GF-D8 (cell line): ENCODE results near the gene DNAJC5G.
"Not testable (repeated sequence)": the region's sequence is repeated elsewhere in the genome, so short reads cannot be mapped to it uniquely, and the experiment has no call there.

Experiments
- DNase-seq: peaks from one replicate; lab custom pipeline; 2025; lab: John Stamatoyannopoulos, UW

DNAJC5G gene

GRCh38 chr2:27281855-27282559 is 6.8 kb downstream of the DNAJC5G start, which contains the start of gene TRIM54:
TSS of gene TRIM54 (plus strand) at chr2:27282429. CDS start at chr2:27282732, 303 bp downstream.
- no peak for DNase-seq

- DNase-seq, result no peak
Measured at GRCh38 chr2:27282892-27283291, 7.7 kb downstream of the DNAJC5G start.

- DNase-seq, result no peak
Measured at GRCh38 chr2:27284996-27285395, 9.8 kb downstream of the DNAJC5G start.

DNA sequence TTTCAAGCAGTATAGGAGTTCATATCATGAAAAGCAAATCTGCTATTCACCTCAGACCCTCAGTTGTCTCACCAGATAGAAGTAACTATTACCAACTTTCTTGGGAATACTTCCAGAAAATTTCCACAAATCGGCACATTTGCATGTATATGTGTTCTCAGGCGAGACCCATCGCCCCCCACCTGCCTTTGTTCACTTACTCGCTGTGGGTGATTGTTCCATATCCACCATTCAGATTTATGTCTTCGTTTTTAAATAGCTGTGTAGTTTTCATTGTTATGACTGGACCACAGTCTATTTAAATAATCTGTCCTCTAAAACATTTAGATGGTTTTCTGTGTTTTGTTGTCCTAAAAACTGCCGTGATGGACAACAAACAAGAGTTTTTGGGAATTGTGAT is 10.2 kb downstream of the DNAJC5G start:
- DNase-seq, result no peak

DNA sequence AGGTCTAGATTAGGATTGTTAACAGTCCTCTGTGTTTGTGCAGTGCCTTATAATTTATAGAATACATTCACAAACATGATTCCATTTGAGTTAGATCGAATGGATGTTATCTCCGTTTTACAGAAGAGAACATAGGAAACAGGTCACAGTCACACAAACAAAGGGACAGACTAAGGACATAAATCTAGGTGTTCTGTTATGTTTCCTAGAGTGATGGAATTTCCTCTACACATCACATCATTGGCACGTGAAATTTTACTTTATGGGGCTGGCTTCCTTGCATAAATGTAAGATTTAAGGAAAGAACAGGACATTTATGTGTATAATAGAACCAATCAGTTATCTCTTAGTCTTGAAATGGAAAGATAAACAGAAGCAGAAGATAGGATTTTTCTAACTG is 13.4 kb downstream of the DNAJC5G start:
- DNase-seq, result no peak

- peak; percentile 13 for DNase-seq
Measured at GRCh38 chr2:27290549-27290948, 15.3 kb downstream of the DNAJC5G start.

DNA sequence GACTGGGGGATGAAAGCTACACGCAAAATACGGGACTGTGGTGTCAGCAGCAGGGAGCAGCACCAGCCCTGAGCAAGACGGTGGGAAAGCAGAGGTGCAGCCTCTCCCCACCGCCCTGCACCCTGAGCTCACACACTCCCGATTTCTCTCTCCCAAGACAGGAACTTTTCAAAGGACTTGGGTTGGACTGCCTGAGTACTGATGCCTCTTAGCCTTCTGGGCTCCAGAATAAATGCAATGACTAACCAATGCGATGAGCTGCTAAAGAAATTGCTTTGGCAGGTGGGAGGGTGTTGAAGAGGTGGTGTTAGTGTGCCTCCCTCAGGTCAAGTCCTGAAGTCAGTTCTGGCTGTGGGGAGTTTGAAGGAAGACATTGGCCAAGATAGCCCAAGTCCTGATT is 16.6 kb downstream of the DNAJC5G start:
- no peak for DNase-seq

DNA sequence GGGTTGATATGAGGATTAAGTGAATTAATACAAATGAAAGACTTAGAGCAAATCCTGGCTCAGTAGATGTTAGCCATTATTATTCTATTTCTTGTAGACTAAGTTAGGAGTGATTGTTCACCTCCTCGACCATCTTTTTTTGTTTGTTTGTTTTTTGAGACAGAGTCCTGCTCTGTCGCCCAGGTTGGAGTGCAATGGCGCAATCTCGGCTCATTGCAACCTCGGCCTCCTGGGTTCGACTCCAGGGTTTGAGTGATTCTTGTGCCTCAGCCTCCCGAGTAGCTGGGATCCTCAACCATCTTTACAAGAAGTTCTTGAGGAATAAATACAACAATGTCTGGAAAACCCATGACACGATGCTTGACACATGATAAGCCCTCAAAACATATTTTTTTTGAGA is 19.7 kb downstream of the DNAJC5G start:
- DNase-seq, result no peak

DNA sequence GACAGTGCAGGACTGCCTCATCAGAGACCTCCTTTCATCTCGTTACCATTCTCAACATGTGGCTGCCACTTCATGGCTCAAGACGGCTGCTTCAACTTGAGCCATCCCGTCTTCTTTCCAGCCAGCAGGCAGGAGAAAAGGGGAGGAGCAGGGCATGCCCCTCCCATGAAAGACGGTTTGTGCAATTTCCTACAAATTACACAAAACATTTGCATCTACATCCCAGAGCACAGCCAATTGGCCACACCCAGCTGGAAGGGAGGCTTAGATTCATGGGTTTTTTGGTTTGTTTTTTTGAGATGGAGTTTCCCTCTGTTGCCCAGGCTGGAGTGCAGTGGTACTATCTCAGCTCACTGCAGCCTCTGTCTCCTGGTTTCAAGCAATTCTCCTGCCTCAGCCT is 21.2 kb downstream of the DNAJC5G start:
- no peak for DNase-seq

GRCh38 chr2:27297195-27297594 is 22.0 kb downstream of the DNAJC5G start:
- no peak for DNase-seq

DNA sequence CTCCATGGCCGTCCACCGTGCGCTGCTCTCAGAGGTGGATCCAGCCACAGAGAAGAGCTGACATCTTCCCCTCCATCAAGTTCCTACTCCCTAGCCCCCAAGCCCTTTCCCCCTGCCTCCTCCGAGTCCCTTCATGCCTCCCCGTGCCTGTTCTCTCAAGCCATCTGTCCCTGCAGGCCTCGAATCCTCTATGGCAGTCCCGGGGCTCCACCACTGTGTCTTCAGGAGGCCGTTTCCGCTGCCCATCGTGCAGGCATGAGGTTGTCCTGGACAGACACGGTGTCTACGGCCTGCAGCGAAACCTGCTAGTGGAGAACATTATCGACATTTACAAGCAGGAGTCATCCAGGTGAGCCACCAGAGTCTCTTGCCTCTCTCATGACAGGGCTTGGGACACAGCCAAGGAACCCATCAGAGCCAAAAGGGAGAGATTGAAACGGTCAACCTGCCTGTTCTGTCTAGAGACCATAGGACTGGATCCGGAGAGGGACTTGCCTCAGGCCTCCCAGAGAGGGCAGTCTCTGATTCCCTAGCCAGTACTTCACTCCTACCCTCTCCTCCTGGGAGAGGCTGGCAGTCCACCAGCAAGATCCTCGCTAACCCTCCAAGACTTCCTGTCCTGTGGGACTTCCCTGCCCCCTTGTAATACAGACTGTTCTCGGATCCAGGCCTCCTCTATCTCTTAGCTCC is 23.3 kb downstream of the DNAJC5G start:
- DNase-seq, result no peak

- not testable (repeated sequence) for DNase-seq
Measured at GRCh38 chr2:27300606-27301005, 25.4 kb downstream of the DNAJC5G start.

- DNase-seq, result peak; percentile 37
Measured at GRCh38 chr2:27303093-27304025, 28.1 kb downstream of the DNAJC5G start.

GRCh38 chr2:27304488-27305240 is 29.4 kb downstream of the DNAJC5G start:
- no peak for DNase-seq

- DNase-seq, result no peak
Measured at GRCh38 chr2:27305516-27305915, 30.3 kb downstream of the DNAJC5G start.

DNA sequence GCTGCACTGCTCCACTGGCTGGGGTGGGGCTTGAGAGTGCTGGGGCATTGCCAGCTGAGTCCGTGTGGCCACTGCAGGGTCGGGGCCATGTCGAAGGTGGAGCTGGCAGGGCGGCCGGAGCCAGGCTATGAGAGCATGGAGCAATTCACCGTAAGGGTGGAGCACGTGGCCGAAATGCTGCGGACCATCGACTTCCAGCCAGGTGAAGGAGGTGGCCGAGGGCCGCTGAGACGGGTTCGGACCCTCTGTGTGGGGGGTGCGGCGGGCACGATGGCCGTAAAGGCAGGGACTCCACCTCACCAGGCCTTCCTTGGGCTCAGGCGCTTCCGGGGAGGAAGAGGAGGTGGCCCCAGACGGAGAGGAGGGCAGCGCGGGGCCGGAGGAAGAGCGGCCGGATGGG is 30.9 kb downstream of the DNAJC5G start:
- DNase-seq, result no peak

DNA sequence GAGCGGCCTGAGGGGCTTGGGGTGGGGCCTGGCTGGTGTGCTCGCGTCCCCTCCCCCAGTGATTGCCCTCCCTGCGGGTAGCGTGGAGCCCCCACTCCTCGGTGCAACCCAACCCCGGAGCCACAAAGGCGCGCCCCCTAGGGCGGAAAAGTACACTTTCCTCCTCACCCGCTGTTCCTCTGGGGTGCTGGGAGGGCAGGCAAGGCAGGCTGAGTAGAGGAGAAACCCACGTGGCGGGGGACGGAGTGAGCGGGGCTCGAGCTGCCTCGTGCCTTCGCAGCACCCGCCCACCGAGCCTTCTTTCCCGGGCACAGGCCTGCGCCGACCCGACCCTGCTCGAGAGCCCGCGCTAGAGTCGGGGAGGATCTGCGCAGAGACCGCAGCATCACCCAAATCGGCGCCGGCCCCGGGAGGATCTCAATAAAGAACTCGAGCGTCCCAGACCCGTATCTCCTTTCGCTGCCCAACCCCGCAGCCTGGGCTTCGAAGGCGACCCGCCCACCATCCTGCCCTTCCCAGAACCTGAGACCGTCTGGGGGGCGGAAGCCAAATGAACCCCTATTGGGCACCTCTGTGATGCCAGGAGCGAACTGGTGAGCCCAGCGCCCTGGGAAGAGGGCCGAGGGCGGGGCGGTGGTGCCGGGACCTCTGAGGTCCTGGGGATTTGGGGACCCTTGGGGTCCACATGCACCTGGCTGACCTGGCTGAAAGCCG is 31.5 kb downstream of the DNAJC5G start:
- DNase-seq, result no peak

GRCh38 chr2:27307287-27307544 is 32.0 kb downstream of the DNAJC5G start:
- DNase-seq, result no peak

DNA sequence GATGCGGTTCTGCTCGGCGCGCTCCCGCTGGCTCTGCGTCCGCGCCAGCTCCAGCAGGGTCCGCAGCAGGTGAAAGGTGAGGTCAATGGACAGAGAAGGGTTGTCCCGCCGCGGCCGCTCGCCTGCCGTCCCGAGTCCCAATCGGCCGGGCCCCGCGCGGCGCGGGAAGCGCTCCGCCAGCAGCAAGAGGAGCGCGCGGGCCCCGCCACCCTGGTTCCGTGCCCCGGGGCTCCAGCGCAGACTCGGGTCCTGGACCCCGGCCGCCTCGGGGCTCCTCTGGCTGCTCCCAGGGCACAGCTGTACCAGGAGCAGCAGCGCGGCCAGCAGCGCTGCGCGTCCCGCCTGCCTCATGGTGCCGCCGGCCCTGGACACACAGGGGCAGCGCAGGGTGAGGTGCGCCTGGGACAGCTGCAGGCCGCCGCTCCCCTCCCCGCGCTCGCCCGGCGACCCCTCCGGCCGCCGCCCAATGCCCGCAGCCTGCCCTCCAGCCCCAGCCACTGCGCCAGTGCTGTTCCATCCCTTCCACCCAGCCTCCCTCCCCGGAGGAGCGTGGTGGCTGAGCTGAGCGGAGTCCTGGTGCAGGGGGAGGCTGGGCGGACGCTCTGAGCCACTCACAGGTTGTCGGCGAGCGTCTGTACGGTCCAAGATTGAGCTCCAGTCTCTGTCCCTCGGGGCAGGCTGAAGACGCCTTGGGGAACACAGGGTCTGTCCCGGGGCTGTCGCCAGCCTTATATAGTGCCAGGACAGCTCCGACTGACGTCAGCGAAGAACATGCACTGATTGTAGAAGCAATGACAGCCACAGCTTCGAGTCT is 32.5 kb downstream of the DNAJC5G start:
- DNase-seq, result no peak

DNA sequence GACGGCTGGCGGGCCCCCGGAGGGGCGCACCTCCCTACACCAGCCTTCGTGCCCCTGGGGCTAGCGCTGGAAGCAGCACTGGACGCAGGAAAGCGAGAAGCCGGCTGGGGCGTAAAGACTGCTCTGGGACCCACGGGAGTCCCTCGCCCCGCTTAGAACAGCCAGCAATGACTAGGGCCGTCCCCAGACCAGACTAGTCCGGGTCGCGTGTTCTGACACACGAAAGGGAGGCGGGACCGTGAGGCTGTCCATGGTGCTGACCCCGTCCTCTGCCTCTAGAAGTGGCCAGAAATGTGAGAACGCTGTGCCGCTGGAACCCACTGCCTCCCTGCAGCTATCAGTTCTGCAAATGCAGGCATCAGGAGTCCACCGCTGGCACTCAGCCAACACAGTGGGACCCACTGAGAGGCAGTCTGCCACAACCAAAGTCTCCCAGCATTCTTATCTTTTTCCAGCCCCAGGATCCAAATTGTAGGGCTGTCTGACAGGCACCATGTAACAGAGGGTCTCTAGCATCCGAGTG is 33.2 kb downstream of the DNAJC5G start, which contains the start of gene UCN:
UCN (minus strand) TSS at position 87 of the 523 bp plus-strand sequence. CDS start 550 bp downstream, outside the sequence.
- no peak for DNase-seq
